HG03558 (cell line): ENCODE measurements around the gene DDX17.

Source experiments
- ATAC-seq: cut with Tn5 transposase; IDR thresholded peaks from one replicate; pipeline ENCODE4 v1.9.1; 2021; ENCODE audit warnings: moderate number of reproducible peaks; ENCODE audit not compliant: unreplicated experiment; ENCODE audit errors: extremely low read depth

Gene DDX17

GRCh38 chr22:38467904-38468442 lies 38.1 kb downstream of the DDX17 start, which contains the start of gene KDELR3:
TSS of gene KDELR3 (plus strand) at chr22:38468096. CDS start at chr22:38468234, 138 bp downstream.
- no peak for ATAC-seq

GRCh38 chr22:38467438-38467903 lies 38.6 kb downstream of the DDX17 start:
- no peak for ATAC-seq

- no peak for ATAC-seq
Measured at GRCh38 chr22:38465673-38466490, 40.2 kb downstream of the DDX17 start.

GRCh38 chr22:38464992-38465672 lies 41.0 kb downstream of the DDX17 start:
- no peak for ATAC-seq

GRCh38 chr22:38462960-38463784 lies 42.9 kb downstream of the DDX17 start:
- no peak for ATAC-seq

- ATAC-seq: no peak
Measured at GRCh38 chr22:38461414-38462081, 44.6 kb downstream of the DDX17 start.

GRCh38 chr22:38461057-38461413 lies 45.1 kb downstream of the DDX17 start:
- no peak for ATAC-seq

GRCh38 chr22:38460426-38460840 lies 45.7 kb downstream of the DDX17 start:
- no peak for ATAC-seq

GRCh38 chr22:38456841-38457699 lies 49.0 kb downstream of the DDX17 start:
- ATAC-seq: no peak

GRCh38 chr22:38456272-38456835 lies 49.8 kb downstream of the DDX17 start:
- ATAC-seq: no peak

GRCh38 chr22:38455530-38456271 lies 50.4 kb downstream of the DDX17 start:
- no peak for ATAC-seq

- ATAC-seq: no peak
Measured at GRCh38 chr22:38455076-38455529, 51.0 kb downstream of the DDX17 start, which contains the start of gene KCNJ4. TSS of gene KCNJ4 (minus strand) at chr22:38455199. CDS start at chr22:38428132, 27,067 bp downstream.

GRCh38 chr22:38454353-38455075 lies 51.6 kb downstream of the DDX17 start:
- no peak for ATAC-seq

- ATAC-seq: no peak
Measured at GRCh38 chr22:38453996-38454352, 52.1 kb downstream of the DDX17 start.

- no peak for ATAC-seq
Measured at GRCh38 chr22:38453066-38453672, 52.9 kb downstream of the DDX17 start.

- ATAC-seq: no peak
Measured at GRCh38 chr22:38452373-38453065, 53.6 kb downstream of the DDX17 start.
